Measurements from ENCODE around the gene CDCA5. TPM values are rescaled to one million over a fixed set of nuclear protein-coding genes. Genes with fewer than 3 reads are reported as not detected.

CDCA5 gene
- total RNA-seq, 4 donors from 2014 or later, result 0.36 to 1.3 (median 1.00) TPM; not detected in 1

DNA sequence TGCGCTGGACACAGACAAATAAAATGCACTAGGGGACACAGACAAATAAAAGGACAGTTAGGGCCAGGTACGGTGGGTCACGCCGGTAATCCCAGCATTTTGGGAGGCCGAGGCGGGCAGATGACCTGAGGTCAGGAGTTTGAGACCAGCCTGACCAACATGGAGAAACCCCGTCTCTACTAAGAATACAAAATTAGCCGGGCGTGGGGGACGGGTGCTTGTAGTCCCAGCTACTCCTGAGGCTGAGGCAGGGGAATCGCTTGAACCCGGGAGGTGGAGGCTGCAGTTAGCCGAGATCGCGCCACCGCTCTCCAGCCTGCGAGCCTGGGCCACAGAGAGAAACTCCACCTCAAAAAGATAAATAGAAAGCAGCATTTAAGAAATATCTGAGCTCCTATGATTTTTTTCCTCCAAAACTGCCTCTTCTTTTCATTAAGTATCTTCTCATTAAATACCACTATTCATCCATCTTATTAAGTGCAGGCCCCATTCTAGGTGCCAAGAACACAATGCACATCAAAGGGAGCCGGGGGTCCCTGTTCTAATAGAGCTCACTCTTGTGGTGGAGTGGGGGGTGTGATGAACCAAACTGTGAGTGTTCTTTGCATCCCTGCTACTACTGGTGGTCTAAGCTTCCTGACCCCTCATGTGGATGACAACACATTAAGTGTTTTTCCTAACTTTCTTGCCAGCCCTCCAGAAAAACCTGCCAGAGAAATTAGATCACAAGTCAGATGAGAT is 34.4 kb upstream of the CDCA5 start:
- intact Hi-C loops (cut with DNase I; ENCODE audit: low total_unique reads), result loop anchor here (10.0 kb wide), 1 partner anchor 263 kb away; no protein-coding TSS in a partner anchor
- TF ChIP-seq, protein P1, sequence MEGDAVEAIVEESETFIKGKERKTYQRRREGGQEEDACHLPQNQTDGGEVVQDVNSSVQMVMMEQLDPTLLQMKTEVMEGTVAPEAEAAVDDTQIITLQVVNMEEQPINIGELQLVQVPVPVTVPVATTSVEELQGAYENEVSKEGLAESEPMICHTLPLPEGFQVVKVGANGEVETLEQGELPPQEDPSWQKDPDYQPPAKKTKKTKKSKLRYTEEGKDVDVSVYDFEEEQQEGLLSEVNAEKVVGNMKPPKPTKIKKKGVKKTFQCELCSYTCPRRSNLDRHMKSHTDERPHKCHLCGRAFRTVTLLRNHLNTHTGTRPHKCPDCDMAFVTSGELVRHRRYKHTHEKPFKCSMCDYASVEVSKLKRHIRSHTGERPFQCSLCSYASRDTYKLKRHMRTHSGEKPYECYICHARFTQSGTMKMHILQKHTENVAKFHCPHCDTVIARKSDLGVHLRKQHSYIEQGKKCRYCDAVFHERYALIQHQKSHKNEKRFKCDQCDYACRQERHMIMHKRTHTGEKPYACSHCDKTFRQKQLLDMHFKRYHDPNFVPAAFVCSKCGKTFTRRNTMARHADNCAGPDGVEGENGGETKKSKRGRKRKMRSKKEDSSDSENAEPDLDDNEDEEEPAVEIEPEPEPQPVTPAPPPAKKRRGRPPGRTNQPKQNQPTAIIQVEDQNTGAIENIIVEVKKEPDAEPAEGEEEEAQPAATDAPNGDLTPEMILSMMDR (IDR thresholded peaks at IDR 0.05 in 4 of 5, conservative IDR thresholded peaks at IDR 0.05 in 1 of 5), result peak in 4 of 5 experiments; percentile 2 to 55 (median 25)
- no peak for TF ChIP-seq POLR2A (IDR thresholded peaks at IDR 0.05)
- DNase-seq (peak in 1 of 2 donors; percentile 30), ATAC-seq (no peak)
- Histone ChIP-seq H3K4me3 (peak overlapping the region in 1 of 4 donors; percentile 97), H3K36me3 (peaks cover 0 to 29% of the 10 kb centered on the region in 2 donors), H3K27ac (peak overlapping the region; percentile 62 to 87 (median 76)), H3K4me1 (peaks cover 32 to 49% of the 10 kb centered on the region in 2 donors), H3K27me3 (no peaks in the 10 kb centered on the region), H3K9me3 (no peaks in the 10 kb centered on the region)
- in situ Hi-C loops (cut with MboI; ENCODE audit: low sequenced_read_pairs in 4 of 4), result no loop called here

DNA sequence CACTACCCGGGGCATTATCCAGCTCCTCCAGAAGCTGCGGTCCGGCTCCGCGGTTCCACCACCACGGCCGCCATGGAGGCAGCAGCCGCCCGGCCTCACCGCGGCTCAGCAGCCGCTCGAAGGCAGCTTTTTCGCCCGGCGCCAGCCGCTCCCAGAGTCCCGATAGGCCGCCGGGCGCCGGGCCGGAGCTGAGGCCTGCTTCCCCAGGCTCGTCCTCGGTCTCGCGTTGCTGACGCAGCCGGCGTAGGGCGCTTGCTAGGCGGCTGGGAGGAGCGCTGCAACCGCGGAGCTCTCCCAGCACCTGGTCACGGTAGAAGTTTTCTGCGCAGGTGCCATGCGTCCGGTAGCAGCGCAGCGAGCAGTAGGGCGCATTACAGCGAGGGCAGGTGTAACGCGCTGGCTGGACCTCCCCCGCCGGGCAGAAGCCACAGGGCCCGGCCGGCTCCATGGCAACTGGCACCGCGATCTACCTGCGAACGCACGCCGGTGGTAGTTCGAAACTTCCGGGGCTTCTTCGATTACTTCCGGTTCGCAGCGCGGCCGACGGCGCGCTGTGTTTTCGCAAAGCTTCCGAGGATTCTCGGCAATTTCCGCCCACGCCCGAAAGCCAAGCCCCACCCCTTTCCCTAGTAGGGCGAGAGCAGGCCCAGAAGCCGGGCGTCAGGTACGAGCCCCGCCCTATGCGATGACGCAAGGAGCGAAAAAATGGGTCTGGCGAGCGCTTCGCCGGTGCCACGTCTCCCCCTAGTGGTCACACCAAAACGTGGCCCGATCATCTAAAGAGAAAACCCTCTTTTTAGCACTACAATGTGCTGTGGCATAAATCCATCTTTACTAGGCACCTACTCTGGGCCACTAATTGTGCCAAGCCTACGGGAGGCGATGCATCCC is 33.6 kb upstream of the CDCA5 start, which contains the start of gene ZNHIT2:
Gene ZNHIT2 (minus strand): TSS at position 496 of the 891 bp plus-strand sequence. CDS start 48 bp downstream, at position 448.
- DNase-seq (peak; percentile 99), ATAC-seq (peak; percentile 83 to 85)
- intact Hi-C loops (cut with DNase I; ENCODE audit: low total_unique reads) (loop anchor here (1.0 to 10.0 kb wide), 5 partner anchors 21 to 263 kb away; partner anchors contain the start of genes ARL2, ATG2A, CDCA5 and VPS51), in situ Hi-C loops (cut with MboI; ENCODE audit: low sequenced_read_pairs in 4 of 4) (no loop called here)
- Histone ChIP-seq H3K27me3 (no peaks in the 10 kb centered on the region), H3K36me3 (peaks cover 0 to 29% of the 10 kb centered on the region in 2 donors), H3K4me3 (peak within 1 kb of the TSS; percentile 85 to 99 (median 98)), H3K9me3 (no peaks in the 10 kb centered on the region), H3K27ac (peak within 1 kb of the TSS; percentile 80 to 94 (median 88)), H3K4me1 (peaks cover 30 to 50% of the 10 kb centered on the region in 2 donors)
- peak; percentile 47 to 57 for TF ChIP-seq POLR2A (IDR thresholded peaks at IDR 0.05)
- TF ChIP-seq, protein P1 (IDR thresholded peaks at IDR 0.05 in 4 of 5, conservative IDR thresholded peaks at IDR 0.05 in 1 of 5), result peak; percentile 90 to 99 (median 96)

DNA sequence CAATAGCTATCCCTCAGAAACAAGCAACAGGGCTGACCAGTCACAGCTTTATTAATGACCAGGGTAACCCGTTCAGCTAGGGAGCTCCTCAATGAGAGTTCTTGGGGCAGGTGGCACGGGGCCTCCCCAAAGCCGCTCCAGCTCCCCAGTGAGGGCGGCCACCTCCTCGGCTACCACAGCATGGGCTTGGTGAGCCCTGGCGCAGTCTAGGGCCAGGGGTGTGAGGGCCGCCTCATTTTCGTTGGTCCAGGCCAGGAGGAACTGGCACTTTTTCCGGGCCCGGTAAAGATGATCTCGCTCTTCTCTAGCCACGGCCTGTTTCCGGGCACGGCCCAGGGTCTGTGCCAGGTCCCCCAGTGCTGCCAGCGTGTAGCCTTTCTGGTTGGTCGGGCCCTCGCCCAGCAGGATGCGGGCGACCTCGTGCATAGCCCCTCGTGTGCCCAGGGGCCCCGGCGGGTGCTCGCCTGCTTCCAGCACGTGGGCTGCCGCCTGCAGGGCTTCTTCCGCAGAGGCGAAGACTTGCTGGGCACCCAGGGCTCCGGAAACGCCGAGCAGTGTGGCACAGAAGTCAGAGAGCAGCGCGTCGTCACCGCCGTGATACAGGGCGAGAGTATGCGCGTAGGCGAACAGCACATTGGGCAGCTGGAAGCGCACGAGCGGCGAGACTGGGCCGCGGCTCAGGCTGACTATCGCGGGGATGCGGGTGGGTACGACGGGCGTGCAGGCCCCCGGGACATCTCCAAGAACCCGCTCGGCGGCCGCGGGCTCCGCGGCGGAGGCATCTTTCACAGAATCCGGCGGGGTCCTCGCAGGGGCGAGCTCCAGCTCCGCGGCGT is 32.7 kb upstream of the CDCA5 start:
- Histone ChIP-seq H3K4me1 (peaks cover 36 to 54% of the 10 kb centered on the region in 2 donors), H3K36me3 (peaks cover 0 to 29% of the 10 kb centered on the region in 2 donors), H3K9me3 (no peaks in the 10 kb centered on the region), H3K4me3 (peak overlapping the region; percentile 85 to 99 (median 98)), H3K27ac (peak overlapping the region; percentile 80 to 94 (median 88)), H3K27me3 (no peaks in the 10 kb centered on the region)
- ATAC-seq (no peak), DNase-seq (peak in 1 of 2 donors; percentile 26)
- intact Hi-C loops (cut with DNase I; ENCODE audit: low total_unique reads), result loop anchor here (1.0 to 10.0 kb wide), 5 partner anchors 20 to 262 kb away; partner anchors contain the start of genes ARL2, ATG2A, CDCA5 and VPS51
- peak in 1 of 2 donors; percentile 14 for TF ChIP-seq POLR2A (IDR thresholded peaks at IDR 0.05)
- TF ChIP-seq, protein P1 (IDR thresholded peaks at IDR 0.05 in 4 of 5, conservative IDR thresholded peaks at IDR 0.05 in 1 of 5), result no peak
- in situ Hi-C loops (cut with MboI; ENCODE audit: low sequenced_read_pairs in 4 of 4), result no loop called here

All from gastrocnemius medialis (tissue), 4 donors.